Stimulated activated CD8-positive, alpha-beta memory T cell treated with anti-CD3 and anti-CD28 coated beads, Interleukin-12 subunit alpha, Interleukin-12 subunit beta, amount 100 ng/mL, for 4 hours (primary cell): ENCODE measurements around the gene LZTR1.

ENCODE experiments used
- DNase-seq: peaks from one replicate; pipeline ENCODE4 v3.0.0-alpha.2; 2020; ENCODE audit warnings: low read depth

LZTR1 gene

DNA sequence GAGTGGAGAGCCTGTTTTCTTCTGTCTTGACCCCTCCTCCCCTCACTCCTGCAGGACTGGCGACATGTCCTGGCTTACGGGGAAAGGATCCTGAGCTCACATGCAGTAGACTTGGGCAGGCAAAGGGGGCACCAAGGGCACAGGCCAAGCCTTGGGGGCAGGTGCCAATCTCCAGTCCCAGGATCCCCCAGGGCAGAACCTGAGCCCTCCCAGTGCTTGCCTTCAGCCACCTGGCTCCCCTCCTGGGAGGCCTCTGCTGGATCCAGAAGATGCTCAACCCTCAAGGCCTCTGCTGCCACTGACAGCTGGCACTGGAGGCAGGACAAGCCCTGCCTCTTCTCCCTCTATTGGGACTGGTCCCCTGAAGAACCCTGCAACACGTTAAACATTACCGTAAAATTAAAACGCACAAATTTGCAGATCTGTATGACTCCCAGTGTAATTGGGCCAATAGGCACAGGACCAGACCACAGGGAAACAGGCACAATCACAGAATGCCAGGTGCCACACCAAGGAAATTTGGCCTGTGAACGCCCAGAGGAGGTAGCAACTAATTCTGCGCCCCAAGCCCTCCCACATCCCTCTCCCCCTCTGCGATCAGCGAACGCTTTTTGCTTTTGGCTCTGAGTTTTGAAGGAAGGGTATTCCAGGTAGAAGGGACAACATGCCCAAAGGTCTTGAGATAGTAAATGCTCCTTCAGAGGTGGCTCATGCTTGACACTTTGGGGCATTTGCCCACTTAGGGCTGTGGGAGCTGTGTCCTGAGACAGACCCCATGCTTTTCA lies 967 bp upstream of the LZTR1 start:
- DNase-seq: no peak

DNA sequence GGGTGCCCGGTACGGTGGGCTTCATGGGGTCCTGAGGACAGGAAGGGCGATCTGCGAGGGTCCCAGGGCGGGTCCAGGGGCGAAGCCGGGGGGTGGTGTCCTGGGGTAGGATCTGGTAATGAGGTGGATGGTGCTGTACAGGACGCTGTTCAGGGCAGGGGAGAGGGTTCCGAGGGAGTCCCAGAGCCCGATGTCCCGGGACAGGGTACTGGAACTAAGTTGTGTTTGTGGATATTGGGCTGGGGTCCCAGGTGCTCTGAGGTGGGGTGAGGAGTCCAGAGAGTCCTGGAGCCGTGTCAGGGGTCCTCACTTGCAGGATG lies 426 bp downstream of the LZTR1 start:
- no peak for DNase-seq

DNA sequence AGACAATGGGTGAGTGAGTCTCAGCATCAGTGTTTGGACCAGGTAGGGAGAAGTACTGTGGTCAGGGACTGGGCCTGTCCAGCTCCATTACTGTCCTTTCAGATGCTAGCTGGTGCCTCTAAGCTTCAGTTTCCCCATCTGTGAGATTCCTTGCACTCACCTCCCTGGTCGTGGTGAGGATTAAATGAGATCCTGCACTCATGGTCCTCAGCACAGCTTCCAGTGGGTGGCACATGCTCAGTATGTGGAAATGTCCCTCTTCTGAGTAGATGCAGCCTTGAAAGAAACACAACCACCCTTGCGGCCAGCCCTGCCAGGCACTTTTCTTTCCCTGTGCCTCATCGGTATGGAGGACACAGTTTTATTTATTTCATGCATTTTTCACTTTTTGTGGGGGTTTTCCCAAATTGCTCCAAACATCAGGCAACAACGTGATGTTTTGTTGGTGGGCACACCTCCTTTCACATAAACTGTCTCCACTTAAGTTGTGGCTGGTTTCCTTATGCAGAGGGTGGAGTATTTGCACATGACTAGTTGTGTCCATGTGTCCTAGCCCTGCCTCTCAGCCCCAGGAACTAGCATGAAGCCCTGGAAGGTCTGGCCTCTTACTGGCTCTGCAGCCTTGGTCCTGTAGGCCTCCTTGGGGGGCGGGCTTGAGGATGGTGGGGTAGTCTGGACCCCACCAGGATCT lies 1.1 kb downstream of the LZTR1 start:
- DNase-seq: no peak

DNA sequence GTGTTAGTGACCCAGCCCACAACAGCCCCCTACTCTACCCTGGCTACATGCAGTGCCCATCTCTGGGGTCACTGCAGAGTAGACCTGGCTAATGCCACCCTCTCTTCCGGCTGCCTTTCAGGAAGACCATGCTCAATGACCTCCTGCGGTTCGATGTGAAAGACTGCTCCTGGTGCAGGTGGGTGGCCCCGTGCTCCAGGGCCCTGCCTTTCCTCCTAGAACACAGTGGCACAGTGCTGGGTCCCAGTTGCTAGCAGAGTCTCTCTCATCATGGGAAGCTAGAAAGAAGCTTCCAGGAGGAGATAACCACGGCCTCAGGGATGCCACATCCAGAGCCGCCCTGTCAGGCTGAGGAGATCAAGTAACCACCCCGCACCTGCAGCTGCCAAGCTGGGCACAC lies 3.6 kb downstream of the LZTR1 start:
- no peak for DNase-seq

GRCh38 chr22:20986365-20986764 lies 4.3 kb downstream of the LZTR1 start:
- DNase-seq: no peak

- no peak for DNase-seq
Measured at GRCh38 chr22:20987375-20987774, 5.3 kb downstream of the LZTR1 start.

- no peak for DNase-seq
Measured at GRCh38 chr22:20988573-20989322, 6.7 kb downstream of the LZTR1 start.

- no peak for DNase-seq
Measured at GRCh38 chr22:20989323-20990138, 7.4 kb downstream of the LZTR1 start.

- DNase-seq: no peak
Measured at GRCh38 chr22:20990184-20991180, 8.4 kb downstream of the LZTR1 start.

GRCh38 chr22:20991252-20992055 lies 9.4 kb downstream of the LZTR1 start:
- DNase-seq: no peak

- DNase-seq: no peak
Measured at GRCh38 chr22:20992056-20992442, 10.0 kb downstream of the LZTR1 start.

- DNase-seq: no peak
Measured at GRCh38 chr22:20992456-20993303, 10.6 kb downstream of the LZTR1 start.

DNA sequence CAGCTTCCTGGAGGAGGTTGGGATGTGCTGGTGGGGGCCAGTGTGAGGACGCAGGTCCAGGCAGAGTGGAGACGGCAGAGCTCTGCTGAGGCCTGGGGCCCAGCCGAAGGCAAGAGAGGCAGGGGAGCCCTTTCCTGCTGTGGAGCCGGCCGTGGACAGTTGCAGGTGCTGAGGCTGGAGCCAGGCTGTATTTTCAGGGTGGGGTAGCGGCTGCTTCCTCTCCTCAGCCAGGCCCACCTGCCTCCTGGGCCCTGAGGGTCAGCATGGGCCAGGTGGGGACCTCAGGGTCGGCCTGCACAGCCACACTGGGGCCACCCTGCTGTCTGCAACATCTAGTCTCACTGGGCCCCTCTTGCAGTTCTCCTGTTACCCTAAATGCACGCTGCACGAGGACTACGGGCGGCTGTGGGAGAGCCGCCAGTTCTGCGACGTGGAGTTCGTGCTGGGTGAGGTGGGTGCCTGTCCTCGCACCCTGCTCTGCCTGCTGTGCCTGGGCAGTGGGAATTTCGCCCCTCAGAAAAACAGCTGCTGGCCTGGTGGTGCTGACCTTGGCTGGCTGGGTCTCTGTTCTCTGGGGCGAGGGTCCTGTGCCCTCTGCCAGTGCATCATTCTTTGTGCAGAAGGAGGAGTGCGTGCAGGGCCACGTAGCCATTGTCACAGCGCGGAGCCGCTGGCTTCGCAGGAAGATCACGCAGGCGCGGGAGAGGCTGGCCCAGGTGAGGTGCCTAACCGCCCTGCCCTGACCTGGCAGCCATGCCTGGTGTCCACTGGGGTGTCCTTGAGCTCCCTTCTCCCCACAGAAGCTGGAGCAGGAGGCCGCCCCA lies 11.4 kb downstream of the LZTR1 start:
- DNase-seq: no peak

DNA sequence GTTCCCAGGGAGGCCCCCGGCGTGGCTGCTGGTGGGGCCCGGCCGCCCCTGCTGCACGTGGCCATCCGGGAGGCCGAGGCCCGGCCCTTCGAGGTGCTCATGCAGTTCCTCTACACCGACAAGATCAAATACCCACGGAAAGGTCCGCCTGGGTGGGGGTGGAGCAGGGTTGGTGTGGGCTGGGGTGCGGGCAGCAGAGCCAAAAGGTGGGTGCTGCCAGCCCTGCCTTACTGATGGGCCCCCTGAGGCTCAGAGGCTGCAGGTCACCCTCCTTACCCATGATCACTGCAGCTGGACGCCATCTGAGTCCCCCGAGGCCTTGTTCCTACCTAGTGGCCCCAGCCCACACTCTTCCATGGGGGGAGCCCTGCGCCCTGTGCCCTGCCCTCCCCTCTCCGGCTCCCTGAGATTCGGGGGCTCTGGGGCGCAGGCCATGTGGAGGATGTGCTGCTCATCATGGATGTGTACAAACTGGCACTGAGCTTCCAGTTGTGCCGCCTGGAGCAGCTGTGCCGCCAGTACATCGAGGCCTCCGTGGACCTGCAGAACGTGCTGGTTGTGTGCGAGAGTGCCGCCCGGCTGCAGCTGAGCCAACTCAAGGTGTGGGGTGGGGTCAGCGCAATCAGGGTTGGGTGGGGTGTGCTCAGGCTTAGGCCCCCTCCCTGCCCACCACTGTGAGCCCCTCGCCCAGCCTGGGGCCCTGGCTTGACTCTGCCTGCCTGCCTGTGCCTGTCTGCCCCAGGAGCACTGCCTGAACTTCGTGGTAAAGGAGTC lies 12.2 kb downstream of the LZTR1 start:
- no peak for DNase-seq

- DNase-seq: no peak
Measured at GRCh38 chr22:20994902-20995241, 12.8 kb downstream of the LZTR1 start.

DNA sequence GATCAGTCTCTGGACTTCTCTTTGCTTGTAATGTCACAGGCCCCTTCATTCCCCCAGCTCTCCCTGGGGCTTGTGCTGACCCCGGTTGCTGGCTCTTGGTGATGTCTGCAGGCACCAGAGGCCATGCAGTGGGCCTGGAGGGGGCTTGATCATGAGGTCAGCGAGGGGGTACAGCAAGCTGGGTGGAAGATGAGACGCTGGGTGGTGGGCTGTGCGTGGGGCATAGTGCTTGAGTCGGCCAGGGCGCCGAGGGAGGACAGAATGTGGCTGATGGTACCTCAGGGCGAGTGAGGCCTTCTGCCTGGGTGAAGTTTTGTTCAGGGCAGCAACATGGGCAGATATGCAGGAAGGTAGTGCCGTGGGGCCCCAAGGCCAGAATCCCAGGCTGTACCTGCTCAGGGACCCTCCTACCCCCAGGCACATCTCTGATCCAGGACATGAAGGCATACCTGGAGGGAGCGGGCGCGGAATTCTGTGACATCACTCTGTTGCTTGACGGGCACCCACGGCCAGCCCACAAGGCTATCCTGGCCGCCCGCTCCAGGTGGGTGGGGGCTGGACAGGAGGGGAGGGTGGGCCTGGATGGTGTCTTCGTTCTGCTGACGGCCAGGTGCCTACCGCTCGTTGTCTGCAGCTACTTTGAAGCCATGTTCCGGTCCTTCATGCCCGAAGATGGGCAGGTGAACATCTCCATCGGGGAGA lies 13.4 kb downstream of the LZTR1 start:
- DNase-seq: no peak

DNA sequence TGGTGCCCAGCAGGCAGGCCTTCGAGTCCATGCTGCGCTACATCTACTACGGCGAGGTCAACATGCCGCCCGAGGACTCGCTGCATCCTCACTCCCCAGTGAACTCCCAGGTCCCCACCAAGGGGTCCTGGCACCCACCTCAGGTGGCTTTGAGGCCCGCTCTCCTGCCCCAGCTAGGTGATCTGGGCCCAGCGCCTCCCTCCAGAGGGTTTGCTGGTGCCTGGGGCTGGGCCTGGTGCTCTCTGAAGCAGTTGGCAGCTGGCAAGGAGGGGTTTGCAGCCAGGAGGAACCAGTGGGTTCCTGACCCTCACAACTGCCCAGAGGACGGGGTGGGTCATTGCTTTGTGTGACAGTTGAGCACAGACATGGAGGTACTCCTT lies 13.9 kb downstream of the LZTR1 start:
- DNase-seq: no peak
